Dedifferentiated amniotic fluid mesenchymal stem cell (primary cell): ENCODE results near the gene SMAD7.

ENCODE experiments used
- DNase-seq: peaks from one replicate; pipeline ENCODE4 v3.0.0-alpha.2; 2016; ENCODE audit errors: extremely low spot score

Gene SMAD7

DNA sequence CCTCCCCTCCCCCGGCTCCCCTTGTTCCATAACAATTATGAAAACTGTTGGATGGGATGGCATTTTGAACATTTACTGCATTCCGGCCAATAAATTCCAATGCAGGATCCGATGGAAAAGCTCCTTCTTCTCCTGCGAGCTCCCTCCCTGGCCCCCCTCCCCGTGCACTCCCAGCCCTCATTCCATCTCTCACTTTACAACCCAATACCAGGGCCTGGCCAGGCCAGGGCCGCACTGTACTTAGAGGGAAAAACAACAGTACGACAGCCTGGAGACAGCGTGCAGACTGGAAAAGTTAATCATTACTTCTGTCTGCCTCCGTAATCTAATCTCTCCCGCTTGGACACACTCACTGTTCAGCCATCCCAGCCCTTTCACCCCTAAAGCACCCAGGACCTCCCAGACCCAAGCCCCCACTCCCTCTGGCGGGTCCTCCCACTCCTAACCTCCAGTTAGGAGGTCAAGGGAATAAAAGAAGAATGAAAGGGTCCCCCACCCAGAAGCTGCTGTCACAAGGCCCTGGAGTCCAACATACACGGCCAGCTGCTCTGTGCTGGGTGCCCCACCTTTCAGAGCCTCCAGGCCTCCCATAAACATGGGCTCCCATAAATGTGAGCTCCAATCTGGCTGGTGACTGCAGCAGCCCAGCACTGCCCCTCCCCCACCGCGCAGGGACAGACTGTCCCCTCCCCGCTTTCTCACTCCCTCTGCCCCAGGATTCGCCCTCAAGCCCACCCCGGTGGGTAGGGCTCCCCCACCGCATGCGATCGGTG is 20.6 kb downstream of the SMAD7 start:
- DNase-seq = peak; percentile 77

GRCh38 chr18:48929212-48929612 is 21.6 kb downstream of the SMAD7 start:
- DNase-seq = no peak

GRCh38 chr18:48928787-48929186 is 22.0 kb downstream of the SMAD7 start:
- peak; percentile 60 for DNase-seq

DNA sequence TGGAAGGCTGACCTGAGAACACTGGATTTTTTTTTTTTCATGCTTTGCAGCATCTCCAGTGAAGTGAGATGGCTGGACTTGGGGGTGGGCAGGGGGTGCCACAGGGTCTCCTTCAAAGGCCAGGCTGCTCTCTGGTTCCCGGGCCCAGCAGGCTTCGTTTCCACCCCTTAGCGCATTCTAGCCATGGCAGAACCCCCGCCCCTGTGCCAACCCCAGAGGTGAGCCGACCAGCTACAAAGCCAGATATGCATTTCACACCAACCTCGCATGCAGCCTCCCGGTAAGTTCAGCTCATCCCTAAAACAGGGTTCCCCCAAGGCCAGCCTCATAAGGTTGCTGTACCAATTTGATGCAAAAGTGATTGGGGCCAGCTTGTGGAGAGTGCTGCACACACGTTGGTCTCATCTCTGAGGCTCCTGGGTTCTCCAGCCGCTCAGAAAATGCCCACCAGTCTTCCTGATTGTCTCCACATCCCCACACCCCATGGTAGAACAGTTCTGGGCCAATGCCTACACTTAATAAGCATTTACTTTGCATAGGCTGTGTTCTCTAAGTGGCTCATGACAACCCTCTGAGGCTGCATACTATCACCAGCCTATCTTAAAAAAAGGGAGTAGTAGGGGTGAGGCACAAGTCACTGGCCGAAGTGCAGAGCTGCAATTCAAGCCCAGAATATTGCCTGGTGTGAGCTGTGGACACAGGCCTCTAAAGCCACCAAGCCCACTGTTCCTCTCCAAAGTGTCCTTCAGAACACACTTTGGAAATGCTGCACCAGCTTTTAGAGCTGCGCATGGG is 23.3 kb downstream of the SMAD7 start:
- DNase-seq = no peak

- no peak for DNase-seq
Measured at GRCh38 chr18:48926420-48926857, 24.3 kb downstream of the SMAD7 start.

DNA sequence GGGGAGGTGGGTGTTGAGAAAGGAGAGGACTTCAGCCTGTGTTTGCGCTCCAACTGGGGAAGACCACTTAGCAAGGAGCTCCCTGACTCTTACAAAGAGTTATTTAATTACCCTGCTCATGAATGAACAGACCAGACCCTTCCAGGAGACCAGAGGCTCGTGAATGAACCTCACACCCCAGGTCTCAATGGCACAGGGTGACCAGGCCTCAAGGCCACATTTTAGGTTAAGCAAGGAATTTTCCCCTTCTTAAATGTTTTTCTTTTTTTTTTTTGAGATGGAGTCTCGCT is 25.3 kb downstream of the SMAD7 start:
- DNase-seq = no peak

DNA sequence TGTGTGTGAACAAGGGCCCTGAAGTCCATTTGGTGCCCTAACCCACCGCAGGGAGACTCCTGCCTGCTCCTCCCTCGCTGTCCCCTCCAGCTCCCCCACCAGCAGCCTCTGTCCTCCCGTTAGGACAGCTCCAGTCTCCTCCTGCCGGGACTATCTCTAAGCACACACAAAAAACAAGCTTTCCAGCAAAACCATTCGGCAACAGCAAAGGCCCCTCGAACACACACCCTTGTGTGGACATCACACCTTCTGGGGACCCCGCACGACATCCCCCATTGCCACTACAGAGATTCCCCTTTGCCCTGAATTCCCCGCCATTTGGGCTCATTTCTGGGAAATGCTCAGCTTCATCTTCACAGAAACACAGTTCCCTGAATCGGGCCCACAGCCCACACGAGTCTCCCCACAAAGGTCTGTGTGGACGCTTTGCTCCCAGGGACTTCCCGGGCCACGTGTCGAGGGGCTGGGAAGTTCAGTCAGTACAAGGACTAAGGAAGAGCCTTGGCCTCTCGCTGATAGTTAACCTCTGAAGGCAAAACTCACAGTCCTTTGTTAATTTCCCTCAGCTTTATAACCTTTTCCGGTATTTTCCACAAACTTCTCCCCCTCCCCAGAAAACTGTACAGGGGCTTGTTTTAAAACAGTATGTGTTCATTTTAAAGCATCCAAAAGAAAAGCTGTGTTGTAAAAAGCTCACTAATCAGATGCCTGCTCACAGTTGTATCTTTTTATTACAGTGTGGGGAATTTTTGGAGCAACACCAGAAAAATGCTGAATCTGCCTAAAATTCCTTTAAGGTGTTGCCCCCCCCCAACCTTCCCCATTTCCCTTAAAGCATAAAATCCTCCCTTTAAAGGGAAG is 25.9 kb downstream of the SMAD7 start:
- no peak for DNase-seq

DNA sequence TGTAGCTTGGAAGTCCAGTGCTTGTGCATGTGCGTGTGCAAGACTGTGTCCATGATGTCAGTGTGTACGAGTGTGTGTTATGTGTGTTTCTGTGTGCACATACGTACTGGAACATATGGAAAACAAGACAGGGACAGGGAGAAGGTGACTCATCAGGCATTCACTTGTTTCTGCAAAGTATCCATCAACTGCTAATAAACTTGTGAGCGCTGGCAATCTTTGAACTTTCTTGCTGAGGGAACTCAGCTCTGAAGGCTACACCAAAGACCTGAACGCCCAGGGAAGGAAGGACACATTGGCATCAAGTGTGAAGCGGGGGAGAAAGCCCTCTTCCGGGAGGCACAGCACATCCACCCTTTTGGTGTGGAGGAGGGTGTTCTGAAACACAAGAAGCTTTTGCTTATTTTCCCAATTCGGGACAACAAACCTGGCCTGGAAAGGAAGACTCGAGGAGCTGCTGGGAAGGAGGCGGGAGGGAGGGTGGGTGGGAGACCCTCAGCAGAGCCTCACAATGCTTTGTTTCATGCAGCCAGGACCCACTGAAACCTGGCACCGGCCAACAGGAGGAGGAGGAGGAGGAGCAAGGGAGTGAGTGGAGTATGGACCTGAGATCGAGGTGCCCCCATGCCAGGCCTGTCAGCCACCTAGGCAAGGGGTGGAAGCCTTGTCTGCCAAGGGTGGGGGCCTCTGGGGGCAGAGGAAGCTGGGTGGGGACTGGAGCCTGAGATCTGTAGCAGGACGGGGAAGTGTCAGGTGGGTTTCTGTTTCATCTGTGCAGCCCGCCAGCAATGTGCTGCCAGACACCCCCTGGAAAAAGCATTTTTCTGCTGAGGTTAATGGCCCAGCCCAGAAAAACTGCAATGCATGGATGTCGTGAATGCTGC is 26.8 kb downstream of the SMAD7 start:
- DNase-seq = no peak

GRCh38 chr18:48922801-48923730 is 27.7 kb downstream of the SMAD7 start:
- DNase-seq = peak; percentile 64

GRCh38 chr18:48922226-48922800 is 28.5 kb downstream of the SMAD7 start:
- no peak for DNase-seq

GRCh38 chr18:48921305-48922225 is 29.2 kb downstream of the SMAD7 start:
- no peak for DNase-seq

DNA sequence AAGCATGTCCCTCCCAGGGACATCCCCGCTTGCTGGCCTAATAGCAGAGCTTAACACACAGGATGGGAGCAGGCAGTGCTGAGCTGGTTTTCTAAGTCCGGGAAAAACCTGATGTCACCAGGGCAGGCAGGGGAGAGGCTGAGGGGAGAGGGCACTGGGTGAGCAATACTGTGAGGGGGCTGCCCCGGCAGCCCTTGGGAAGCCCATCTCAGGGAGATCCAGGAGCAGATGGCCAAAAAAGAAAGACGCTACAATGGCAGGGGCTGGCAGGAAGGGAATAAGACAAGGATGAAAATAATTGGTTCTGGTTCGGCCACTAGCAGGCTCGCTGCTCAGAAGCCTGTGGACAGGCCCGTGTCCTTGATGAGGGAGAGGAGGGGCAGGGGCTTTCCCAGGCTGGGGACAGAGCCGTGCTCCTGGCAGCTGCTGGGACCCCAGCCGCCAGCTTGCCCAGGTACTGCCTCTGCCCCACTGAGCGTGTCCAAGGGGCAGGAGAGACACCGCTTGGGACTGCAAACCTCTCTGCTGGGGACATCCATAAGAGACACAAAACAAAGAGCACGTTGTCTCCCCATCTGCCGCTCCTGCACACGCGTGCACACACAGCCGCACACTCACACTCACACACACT is 30.2 kb downstream of the SMAD7 start:
- no peak for DNase-seq

DNA sequence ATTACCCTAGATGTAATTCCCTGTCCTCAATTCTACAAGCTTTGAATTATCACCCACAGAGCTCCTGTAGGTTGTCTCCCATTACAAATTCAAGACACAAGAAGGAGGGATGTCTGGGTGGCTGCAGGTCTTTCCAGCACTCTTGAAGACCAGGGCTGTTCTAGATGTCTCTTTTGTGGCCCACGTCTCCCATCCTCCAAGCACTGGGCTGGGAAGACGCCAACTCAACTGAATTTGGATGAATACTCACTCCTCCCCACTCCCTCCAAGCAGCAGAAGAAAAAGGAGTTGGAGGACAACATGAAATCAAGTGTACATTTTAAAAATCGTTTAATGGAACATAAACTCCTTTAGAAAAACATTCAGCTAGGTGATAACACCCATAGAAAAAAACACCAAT is 31.2 kb downstream of the SMAD7 start:
- DNase-seq = no peak

GRCh38 chr18:48918660-48919456 is 31.9 kb downstream of the SMAD7 start:
- no peak for DNase-seq

DNA sequence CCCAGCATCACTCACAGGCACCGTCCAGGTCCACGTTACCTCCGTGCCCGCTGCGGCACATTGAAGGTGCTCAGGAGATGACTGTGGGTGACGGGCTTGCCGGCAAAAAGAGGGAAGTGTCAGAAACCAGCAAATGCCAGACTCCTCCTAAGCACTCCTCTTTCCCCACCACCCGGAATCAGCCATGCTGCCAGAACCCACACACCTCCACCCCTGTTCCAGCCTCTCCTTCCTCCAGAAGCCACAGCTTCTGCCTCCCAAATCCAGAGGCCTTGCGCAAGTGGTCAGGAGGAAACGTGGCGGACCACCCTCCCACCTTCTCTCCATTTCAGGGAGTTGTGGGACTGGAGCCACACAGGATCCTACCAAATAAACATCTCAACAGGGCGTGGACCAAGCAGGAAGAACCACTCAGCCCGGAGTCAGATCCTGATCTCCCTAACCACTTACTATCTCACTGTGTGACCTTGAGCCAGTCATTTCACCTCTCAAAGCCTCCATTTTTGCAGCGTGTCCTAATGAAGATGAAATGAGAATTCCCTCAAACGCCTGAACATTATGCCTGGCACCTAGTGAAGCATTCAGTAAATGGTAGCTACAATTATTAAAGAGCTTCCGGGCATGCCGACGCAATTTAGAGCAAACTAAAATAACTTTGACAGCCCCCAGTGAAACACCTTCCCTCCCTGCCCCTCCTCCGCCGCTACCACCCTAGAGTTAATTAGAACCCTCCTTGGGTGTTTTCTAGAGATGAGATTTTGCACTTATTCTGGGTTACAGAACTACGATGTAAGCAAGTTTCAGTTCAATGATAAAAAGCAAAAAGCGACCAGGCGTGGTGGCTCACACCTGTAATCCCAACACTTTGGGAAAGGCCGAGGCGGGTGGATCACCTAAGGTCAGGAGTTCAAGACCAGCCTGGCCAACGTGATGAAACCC is 32.9 kb downstream of the SMAD7 start:
- DNase-seq = no peak
